Fibroblast of lung (primary cell): ENCODE results near the gene SUPT3H.

Source experiments
- EZH2 ChIP-seq: IDR thresholded peaks from 2 replicates; pipeline ENCODE4 v1.5.1; 2012; ENCODE audit warnings: low read length, control low read depth, mild to moderate bottlenecking; ENCODE audit errors: missing control alignments
- TF ChIP-seq, protein P1 (sequence below), 2 donors: IDR thresholded peaks in 1 of 2; conservative IDR thresholded peaks in 1 of 2; 1 replicate in 1 of 2; 2 replicates in 1 of 2; pipeline ENCODE4 v1.5.1; 2011 to 2012; ENCODE audit warnings: low read length in 2 of 2, control low read depth in 1 of 2, inconsistent platforms in 1 of 2, low read depth in 1 of 2, mild to moderate bottlenecking in 1 of 2

DNA sequence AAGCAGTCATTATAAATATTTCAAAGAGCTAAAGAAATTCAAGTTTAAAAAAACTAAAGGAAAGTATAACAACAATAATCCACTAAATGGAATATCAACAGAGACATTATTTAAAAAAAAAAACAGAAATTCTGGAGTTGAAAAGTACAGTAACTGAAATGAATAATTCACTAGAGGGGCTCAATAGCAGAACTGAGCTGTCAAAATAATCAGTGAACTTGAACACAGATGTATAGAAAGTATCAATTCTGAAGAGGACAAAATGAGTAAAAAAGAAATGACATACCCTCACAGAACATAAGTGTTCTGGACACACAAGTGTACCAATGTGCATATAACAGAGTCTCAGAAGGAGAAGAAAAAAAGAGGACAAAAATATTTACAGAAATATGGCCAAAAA lies 241.2 kb downstream of the SUPT3H start:
- TF ChIP-seq, protein P1, sequence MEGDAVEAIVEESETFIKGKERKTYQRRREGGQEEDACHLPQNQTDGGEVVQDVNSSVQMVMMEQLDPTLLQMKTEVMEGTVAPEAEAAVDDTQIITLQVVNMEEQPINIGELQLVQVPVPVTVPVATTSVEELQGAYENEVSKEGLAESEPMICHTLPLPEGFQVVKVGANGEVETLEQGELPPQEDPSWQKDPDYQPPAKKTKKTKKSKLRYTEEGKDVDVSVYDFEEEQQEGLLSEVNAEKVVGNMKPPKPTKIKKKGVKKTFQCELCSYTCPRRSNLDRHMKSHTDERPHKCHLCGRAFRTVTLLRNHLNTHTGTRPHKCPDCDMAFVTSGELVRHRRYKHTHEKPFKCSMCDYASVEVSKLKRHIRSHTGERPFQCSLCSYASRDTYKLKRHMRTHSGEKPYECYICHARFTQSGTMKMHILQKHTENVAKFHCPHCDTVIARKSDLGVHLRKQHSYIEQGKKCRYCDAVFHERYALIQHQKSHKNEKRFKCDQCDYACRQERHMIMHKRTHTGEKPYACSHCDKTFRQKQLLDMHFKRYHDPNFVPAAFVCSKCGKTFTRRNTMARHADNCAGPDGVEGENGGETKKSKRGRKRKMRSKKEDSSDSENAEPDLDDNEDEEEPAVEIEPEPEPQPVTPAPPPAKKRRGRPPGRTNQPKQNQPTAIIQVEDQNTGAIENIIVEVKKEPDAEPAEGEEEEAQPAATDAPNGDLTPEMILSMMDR (conservative IDR thresholded peaks at IDR 0.05 in 1 of 2, IDR thresholded peaks at IDR 0.05 in 1 of 2; ENCODE audit: low read depth in 1 of 2, low read length in 2 of 2) = no peak
- TF ChIP-seq EZH2 = no peak
